Thyroid gland (tissue), 4 donors: Measurements from ENCODE around the gene AKNA.

ENCODE experiments used
- CTCF ChIP-seq, 6 experiments: fragments of 200-600 bp in 3 of 6; fragments of 450-650 bp in 3 of 6; sonication (generic) in 3 of 6; IDR thresholded peaks; one replicate each; pipeline ENCODE4 v1.5.1; 2016 to 2019; ENCODE audit warnings: antibody characterized with exemption in 6 of 6, mild to moderate bottlenecking in 2 of 6, inconsistent platforms in 1 of 6, moderate library complexity in 1 of 6
- POLR2A ChIP-seq, 2 donors: fragments of 450-650 bp; IDR thresholded peaks; one replicate each; pipeline ENCODE4 v1.6.1; 2017; ENCODE audit warnings: antibody characterized with exemption in 2 of 2, mild to moderate bottlenecking in 2 of 2, moderate library complexity in 1 of 2

- TF ChIP-seq CTCF (IDR thresholded peaks at IDR 0.05) (no peak), POLR2A (IDR thresholded peaks at IDR 0.05) (no peak)
These were observed 39.9 kb upstream of the AKNA start for GRCh38 chr9:114427644-114428043.
